ENCODE results near the gene ENOX1.
"Not testable (repeated sequence)": the region's sequence is repeated elsewhere in the genome, so short reads cannot be mapped to it uniquely, and the experiment has no call there.

Gene ENOX1

DNA sequence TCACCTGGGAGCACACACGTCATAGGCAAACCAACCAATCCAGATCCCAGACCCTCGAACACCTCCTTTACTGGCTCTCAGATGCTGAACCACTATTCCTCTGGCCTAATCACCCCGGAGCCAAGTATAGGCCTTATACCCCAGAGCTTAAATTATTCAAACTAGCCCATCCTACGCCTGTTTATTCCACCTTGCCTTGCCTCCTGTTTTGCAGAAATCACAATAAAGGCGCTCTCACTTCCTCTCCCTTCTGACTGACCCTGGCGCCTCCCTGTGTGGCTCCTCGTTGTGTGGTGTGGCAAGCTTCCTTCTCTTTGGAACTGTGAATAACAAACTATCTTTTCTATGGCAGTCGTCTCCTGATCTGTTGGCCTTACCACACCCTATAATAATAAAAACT, 354.9 kb downstream of the ENOX1 start:
- no peak for DNase-seq (ENCODE audit: low spot score)

DNA sequence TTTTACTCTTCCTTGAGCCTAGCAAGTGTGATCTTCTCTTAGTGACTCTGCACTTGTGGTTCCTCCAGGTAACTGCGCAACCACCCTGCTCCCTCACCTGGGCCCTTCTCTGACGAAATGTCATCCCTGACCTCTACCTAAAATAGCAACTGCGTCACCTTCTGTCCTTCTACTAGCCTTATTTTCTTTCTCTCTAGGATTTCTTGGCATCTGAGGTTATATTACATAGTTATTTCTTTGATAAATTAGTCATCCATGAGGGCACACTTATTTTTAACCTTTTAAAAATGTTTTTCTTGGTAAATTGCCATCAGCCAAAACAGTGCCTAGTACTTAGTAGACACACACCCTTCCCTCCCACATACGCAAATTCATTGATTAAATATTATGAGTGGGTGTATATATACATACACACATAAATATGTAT, 355.5 kb downstream of the ENOX1 start:
- DNase-seq (ENCODE audit: low spot score): no peak

- DNase-seq (ENCODE audit: low spot score): no peak
These were observed 358.1 kb downstream of the ENOX1 start for GRCh38 chr13:43428545-43429296.

DNA sequence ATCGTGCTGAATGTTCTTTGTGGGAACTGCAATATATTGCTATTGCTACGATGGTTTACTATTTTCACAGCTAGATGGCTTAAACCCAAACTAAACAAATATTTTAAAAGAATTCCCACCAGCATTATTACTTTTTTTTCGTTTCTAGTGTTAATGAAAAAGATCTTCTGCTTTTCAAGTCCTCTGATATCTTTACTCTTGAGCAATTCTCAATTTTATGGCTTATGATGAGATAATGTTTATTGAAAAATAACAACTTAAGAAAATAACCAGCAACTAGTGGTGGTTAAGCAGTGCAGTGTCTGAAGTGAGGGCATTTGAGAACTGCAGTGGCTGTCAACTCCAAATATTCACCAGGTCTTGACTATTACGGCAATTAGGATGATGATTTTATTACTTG, 360.4 kb downstream of the ENOX1 start:
- DNase-seq (ENCODE audit: low spot score): no peak

- no peak for DNase-seq (ENCODE audit: low spot score)
These were observed 361.5 kb downstream of the ENOX1 start for GRCh38 chr13:43425234-43425633.

GRCh38 chr13:43424412-43424811, 362.4 kb downstream of the ENOX1 start:
- no peak for DNase-seq (ENCODE audit: low spot score)

GRCh38 chr13:43422116-43422515, 364.7 kb downstream of the ENOX1 start:
- no peak for DNase-seq (ENCODE audit: low spot score)

DNA sequence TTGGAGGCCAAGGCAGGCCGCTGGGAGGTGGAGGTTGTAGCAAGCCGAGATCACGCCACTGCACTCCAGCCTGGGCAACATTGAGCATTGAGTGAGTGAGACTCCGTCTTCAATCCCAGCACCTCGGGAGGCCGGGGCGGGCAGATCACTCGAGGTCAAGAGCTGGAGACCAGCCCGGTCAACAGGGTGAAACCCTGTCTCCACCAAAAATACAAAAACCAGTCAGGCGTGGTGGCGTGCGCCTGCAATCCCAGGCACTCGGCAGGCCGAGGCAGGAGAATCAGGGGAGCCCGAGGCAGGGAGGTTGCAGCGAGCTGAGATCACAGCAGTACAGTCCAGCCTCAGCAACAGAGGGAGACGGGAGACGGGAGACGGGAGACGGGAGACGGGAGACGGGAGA, 369.9 kb downstream of the ENOX1 start:
- DNase-seq (ENCODE audit: low spot score): not testable (repeated sequence)

DNA sequence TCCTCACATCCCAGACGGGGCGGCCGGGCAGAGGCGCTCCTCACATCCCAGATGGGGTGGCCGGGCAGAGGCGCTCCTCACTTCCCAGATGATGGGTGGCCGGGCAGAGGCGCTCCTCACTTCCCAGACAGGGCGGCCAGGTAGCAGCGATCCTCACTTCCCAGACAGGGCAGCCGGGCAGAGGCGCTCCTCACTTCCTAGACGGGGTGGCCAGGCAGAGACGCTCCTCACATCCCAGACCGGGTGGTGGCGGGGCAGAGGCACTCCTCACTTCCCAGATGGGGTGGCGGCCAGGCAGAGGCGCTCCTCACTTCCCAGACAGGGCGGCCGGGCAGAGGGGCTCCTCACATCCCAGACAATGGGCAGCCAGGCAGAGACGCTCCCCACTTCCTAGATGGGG, 370.4 kb downstream of the ENOX1 start:
- DNase-seq (ENCODE audit: low spot score): not testable (repeated sequence)

- DNase-seq (ENCODE audit: low spot score): not testable (repeated sequence)
These were observed 370.8 kb downstream of the ENOX1 start for GRCh38 chr13:43415903-43416391.

DNA sequence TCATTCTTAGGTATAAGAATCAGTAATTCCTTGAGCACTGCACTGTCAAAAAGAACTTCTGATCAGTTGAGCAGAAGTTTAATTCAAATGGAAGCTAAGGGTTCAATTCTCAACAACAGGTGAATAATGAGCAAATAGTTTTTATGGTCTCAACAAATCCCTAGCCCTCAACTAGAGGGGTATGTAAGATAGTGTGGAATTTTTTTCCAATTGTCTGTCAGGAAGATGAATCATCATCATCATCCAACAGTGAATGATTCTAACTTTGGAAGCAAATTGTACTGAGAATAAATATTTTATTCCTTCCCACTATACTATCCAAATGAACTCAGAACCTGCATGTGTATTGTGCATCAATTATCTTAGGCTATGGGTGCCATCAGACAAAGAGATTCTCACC, 372.7 kb downstream of the ENOX1 start:
- DNase-seq (ENCODE audit: low spot score): no peak

DNA sequence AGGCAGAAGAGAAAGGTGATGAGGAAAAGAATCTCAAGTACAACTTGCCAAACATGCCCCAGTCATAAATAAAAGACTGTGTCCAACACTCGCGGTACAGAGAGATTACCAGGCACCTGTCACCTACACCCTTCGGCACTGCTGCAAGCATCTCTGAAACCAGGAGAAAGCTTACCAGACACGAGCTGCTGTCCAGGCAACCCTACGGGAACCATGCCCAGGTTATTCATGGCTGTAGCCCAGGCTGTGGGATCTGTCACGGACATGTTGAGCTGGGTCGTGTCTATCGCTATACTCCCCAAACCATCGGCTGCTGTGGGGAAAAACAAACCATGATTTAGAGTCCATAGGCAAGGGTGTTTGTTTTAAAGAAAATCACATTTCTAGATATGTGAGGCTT, 375.0 kb downstream of the ENOX1 start:
- no peak for DNase-seq (ENCODE audit: low spot score)

- DNase-seq (ENCODE audit: low spot score): no peak
These were observed 375.6 kb downstream of the ENOX1 start for GRCh38 chr13:43411211-43411610.

DNA sequence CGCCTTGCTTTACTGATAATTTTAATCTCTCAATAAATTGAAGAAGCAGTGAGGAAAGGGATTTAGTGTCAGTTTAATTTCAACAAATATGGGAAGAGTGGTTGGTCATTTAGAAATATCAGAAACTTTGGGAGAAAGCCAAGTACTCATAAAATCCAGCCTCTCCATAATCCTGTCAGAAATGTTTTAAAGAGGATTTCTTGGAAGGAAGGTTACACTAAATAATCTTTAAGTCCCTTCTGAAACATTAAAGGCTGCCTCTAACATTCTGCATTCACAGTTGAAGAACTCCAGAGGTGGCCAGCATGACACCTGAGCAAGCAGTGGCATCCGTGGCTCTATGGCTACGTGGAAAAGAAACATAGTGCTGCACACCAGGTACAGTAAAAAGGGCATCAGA, 378.5 kb downstream of the ENOX1 start:
- no peak for DNase-seq (ENCODE audit: low spot score)

GRCh38 chr13:43407023-43407581, 379.7 kb downstream of the ENOX1 start:
- no peak for DNase-seq (ENCODE audit: low spot score)

GRCh38 chr13:43405457-43405856, 381.3 kb downstream of the ENOX1 start:
- no peak for DNase-seq (ENCODE audit: low spot score)

DNA sequence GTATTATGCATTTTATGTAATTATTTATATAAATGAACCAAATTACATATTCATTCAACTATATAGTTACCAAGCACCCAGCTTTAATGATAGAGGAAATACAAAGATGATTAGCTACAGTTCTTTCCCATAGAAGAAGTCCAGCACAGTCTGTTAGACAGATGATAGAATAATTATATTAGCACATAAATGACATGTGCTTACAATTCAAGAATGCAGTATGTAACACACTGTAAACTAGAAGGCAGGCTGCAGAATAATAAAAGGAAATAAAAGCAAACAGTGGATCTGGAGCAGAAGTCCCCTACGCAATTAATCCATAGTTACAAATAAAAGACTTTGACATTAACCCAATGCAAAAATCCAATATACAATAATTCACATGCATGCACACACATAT, 384.4 kb downstream of the ENOX1 start:
- no peak for DNase-seq (ENCODE audit: low spot score)

DNA sequence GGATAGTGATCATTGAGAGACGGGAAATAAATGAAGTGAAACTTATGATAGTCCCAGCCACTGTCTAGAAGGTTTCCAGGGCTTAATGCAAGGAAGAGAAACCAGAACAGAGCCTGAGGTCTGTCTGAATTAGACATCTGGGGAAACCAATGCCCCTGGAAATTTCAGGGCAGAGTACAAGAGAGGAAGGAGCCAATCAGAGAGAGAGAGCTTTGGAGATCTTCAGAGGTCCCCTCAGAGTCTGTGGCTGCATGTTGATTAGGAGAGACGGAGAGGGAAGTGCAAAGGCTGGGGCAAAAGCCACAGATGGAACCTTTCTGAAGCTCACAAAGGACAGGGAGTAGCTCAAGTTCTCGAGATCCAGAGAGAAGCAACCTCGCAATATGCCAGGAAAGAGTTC, 385.4 kb downstream of the ENOX1 start:
- no peak for DNase-seq (ENCODE audit: low spot score)

- no peak for DNase-seq (ENCODE audit: low spot score)
These were observed 389.7 kb downstream of the ENOX1 start for GRCh38 chr13:43397111-43397510.

- no peak for DNase-seq (ENCODE audit: low spot score)
These were observed 395.7 kb downstream of the ENOX1 start for GRCh38 chr13:43391036-43391435.

- no peak for DNase-seq (ENCODE audit: low spot score)
These were observed 396.2 kb downstream of the ENOX1 start for GRCh38 chr13:43390619-43391018.

- no peak for DNase-seq (ENCODE audit: low spot score)
These were observed 396.8 kb downstream of the ENOX1 start for GRCh38 chr13:43389983-43390382.

DNA sequence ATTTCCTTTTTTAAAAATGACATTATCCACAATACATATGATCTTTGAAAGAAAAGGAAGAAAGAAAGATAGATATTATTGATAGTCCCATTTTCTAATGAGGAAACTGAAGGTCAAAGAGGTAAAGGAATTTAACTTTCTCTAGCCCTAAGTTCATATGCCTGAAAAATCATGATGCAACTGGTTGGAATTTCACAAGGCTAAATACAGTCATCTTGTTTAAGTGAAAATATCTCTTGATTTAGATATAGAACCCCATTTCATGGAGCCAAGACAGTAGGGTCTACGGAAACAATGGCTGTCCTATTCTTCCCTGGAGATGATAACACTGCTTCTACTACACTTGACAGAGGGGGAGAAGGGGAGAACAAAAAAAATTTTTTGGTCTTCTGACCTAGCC, 397.2 kb downstream of the ENOX1 start:
- no peak for DNase-seq (ENCODE audit: low spot score)
